SK-N-SH (cell line): ENCODE data around the gene MIPOL1. TPM values are rescaled to one million over a fixed set of nuclear protein-coding genes. Genes with fewer than 3 reads are reported as not detected.

ENCODE experiments used
- CTCF ChIA-PET: fragments of 300-600, 350-600 bp; formaldehyde crosslinking; extraction: SDS; loops from one replicate; lab custom pipeline; 2021; lab: Yijun Ruan, JAX
- POLR2A ChIA-PET: fragments of 350-600 bp; sonication (Branson Sonifier 250); formaldehyde crosslinking; extraction: SDS; loops from one replicate; lab custom pipeline; 2020; ENCODE audit warnings: antibody characterized with exemption, inconsistent platforms; lab: Yijun Ruan, JAX
- DNase-seq: peaks from one replicate; pipeline ENCODE4 v3.0.0; 2012
- H2AFZ ChIP-seq: fragments of 200-600 bp; sonication (generic); 2 replicates; pipeline ENCODE4 v1.8.1; 2016; ENCODE audit warnings: antibody characterized with exemption, mild to moderate bottlenecking, low read depth
- H3F3A ChIP-seq: fragments of 200-600 bp; sonication (generic); replicated peaks from 2 replicates; pipeline ENCODE3; 2016; ENCODE audit warnings: antibody characterized with exemption, mild to moderate bottlenecking; ENCODE audit not compliant: insufficient read depth
- H3K27ac ChIP-seq, 2 experiments: fragments of 200-500 bp in 1 of 2; fragments of 200-600 bp in 1 of 2; sonication (Bioruptor generic) in 1 of 2; sonication (generic), shearing (Covaris generic) in 1 of 2; 2 replicates each; pipeline versions ENCODE4 v1.5.1 to v1.6.1; 2014 to 2016; ENCODE audit warnings: low read depth in 2 of 2, inconsistent platforms in 1 of 2, low read length in 1 of 2, mild to moderate bottlenecking in 1 of 2, mixed read lengths in 1 of 2
- H3K27me3 ChIP-seq: fragments of 200-600 bp; sonication (generic), shearing (Covaris generic); 2 replicates; pipeline ENCODE4 v1.6.1; 2016; ENCODE audit warnings: mixed run types; ENCODE audit not compliant: insufficient read depth
- H3K36me3 ChIP-seq, 2 experiments: fragments of 200-500 bp in 1 of 2; fragments of 200-600 bp in 1 of 2; sonication (Bioruptor generic) in 1 of 2; sonication (generic) in 1 of 2; replicated peaks in 1 of 2; 2 replicates each; pipeline versions ENCODE3 to v1.5.1; 2014 to 2016; ENCODE audit warnings: low read length in 1 of 2, mild to moderate bottlenecking in 1 of 2; ENCODE audit not compliant: insufficient read depth in 2 of 2, control insufficient read depth in 1 of 2
- H3K4me1 ChIP-seq, 2 experiments: fragments of 200-500 bp in 1 of 2; fragments of 200-600 bp in 1 of 2; sonication (Bioruptor generic) in 1 of 2; sonication (generic), shearing (Covaris generic) in 1 of 2; 2 replicates each; pipeline versions ENCODE4 v1.5.1 to v1.6.1; 2014 to 2016; ENCODE audit warnings: low read depth in 1 of 2, low read length in 1 of 2, mixed run types in 1 of 2; ENCODE audit not compliant: insufficient read depth in 2 of 2, control insufficient read depth in 1 of 2
- H3K4me2 ChIP-seq: fragments of 200-600 bp; sonication (generic), shearing (Covaris generic); 2 replicates; pipeline ENCODE4 v1.6.1; 2017; ENCODE audit warnings: mixed run types
- H3K4me3 ChIP-seq, 2 experiments: fragments of 200-500 bp in 1 of 2; fragments of 200-600 bp in 1 of 2; sonication (Bioruptor generic) in 1 of 2; sonication (generic), shearing (Covaris generic) in 1 of 2; 2 replicates each; pipeline versions ENCODE4 v1.5.1 to v1.8.1; 2014 to 2016; ENCODE audit warnings: low read depth in 2 of 2, inconsistent platforms in 1 of 2, low read length in 1 of 2, mild to moderate bottlenecking in 1 of 2, mixed read lengths in 1 of 2, moderate library complexity in 1 of 2
- H3K79me2 ChIP-seq: fragments of 200-600 bp; sonication (generic); 2 replicates; pipeline ENCODE4 v1.8.1; 2017; ENCODE audit warnings: mild to moderate bottlenecking; ENCODE audit not compliant: insufficient read depth
- H3K9ac ChIP-seq: fragments of 200-600 bp; sonication (generic); 2 replicates; pipeline ENCODE4 v1.6.1; 2017; ENCODE audit warnings: mixed run types
- H3K9me2 ChIP-seq: fragments of 200-600 bp; sonication (generic); 2 replicates; pipeline ENCODE4 v1.6.1; 2017; ENCODE audit warnings: mixed run types
- H3K9me3 ChIP-seq: fragments of 200-600 bp; sonication (generic); 2 replicates; pipeline ENCODE4 v1.6.1; 2017; ENCODE audit warnings: mixed run types, mild to moderate bottlenecking, moderate library complexity
- H4K20me1 ChIP-seq: fragments of 200-600 bp; sonication (generic); 2 replicates; pipeline ENCODE4 v1.6.1; 2017; ENCODE audit warnings: mild to moderate bottlenecking, mixed run types; ENCODE audit not compliant: insufficient read depth
- CHD2 ChIP-seq: fragments of 150-350 bp; IDR thresholded peaks from 2 replicates; pipeline ENCODE4 v1.6.1; 2018; ENCODE audit warnings: low read length; ENCODE audit not compliant: partially characterized antibody
- ELF1 ChIP-seq: IDR thresholded peaks from 2 replicates; pipeline ENCODE4 v1.4.0; 2012
- EZH2phosphoT487 ChIP-seq: fragments of 200-600 bp; sonication (generic); IDR thresholded peaks from 2 replicates; pipeline ENCODE4 v1.6.1; 2017; ENCODE audit warnings: low read depth, mixed run types, mild to moderate bottlenecking, antibody characterized with exemption, moderate library complexity, borderline replicate concordance
- MAX ChIP-seq: IDR thresholded peaks from 2 replicates; pipeline ENCODE4 v1.4.0; 2012; ENCODE audit warnings: low read depth
- MEF2A ChIP-seq: IDR thresholded peaks from 2 replicates; pipeline ENCODE4 v1.4.0; 2012; ENCODE audit warnings: low read depth, borderline replicate concordance
- MXI1 ChIP-seq: IDR thresholded peaks from 2 replicates; pipeline ENCODE4 v1.6.1; 2012; ENCODE audit warnings: mild to moderate bottlenecking, low read depth, low read length, improper control_type of control experiment
- NRF1 ChIP-seq: IDR thresholded peaks from 2 replicates; pipeline ENCODE4 v1.6.1; 2012; ENCODE audit warnings: low read depth, mild to moderate bottlenecking, low read length
- POLR2AphosphoS5 ChIP-seq: IDR thresholded peaks from 2 replicates; pipeline ENCODE4 v1.6.1; 2012; ENCODE audit warnings: low read depth, low read length
- RCOR1 ChIP-seq: fragments of 150-350 bp; IDR thresholded peaks from 2 replicates; pipeline ENCODE4 v1.6.1; 2017; ENCODE audit warnings: antibody characterized with exemption, low read length
- RXRA ChIP-seq: IDR thresholded peaks from 2 replicates; pipeline ENCODE4 v1.4.0; 2012; ENCODE audit warnings: low read depth, mild to moderate bottlenecking, borderline replicate concordance
- SIN3A ChIP-seq: IDR thresholded peaks from 2 replicates; pipeline ENCODE4 v1.6.1; 2012; ENCODE audit warnings: low read depth, mild to moderate bottlenecking, low read length, moderate library complexity, borderline replicate concordance
- SMC3 ChIP-seq: IDR thresholded peaks from 2 replicates; pipeline ENCODE4 v1.6.1; 2012; ENCODE audit warnings: low read depth, low read length, improper control_type of control experiment
- TAF1 ChIP-seq: IDR thresholded peaks from 2 replicates; pipeline ENCODE4 v1.6.1; 2012; ENCODE audit warnings: low read depth, mild to moderate bottlenecking, low read length, moderate library complexity, borderline replicate concordance
- TCF12 ChIP-seq: IDR thresholded peaks from 2 replicates; pipeline ENCODE4 v1.4.0; 2012
- USF1 ChIP-seq: IDR thresholded peaks from 2 replicates; pipeline ENCODE4 v1.4.0; 2012; ENCODE audit warnings: low read depth, borderline replicate concordance
- USF2 ChIP-seq: fragments of 150-350 bp; IDR thresholded peaks from 2 replicates; pipeline ENCODE4 v1.6.1; 2017; ENCODE audit warnings: antibody characterized with exemption, low read length, low read depth, borderline replicate concordance
- YY1 ChIP-seq: IDR thresholded peaks from 2 replicates; pipeline ENCODE4 v1.4.0; 2012; ENCODE audit warnings: low read depth, mild to moderate bottlenecking
- ZBTB33 ChIP-seq: IDR thresholded peaks from 2 replicates; pipeline ENCODE4 v1.4.0; 2012; ENCODE audit warnings: low read depth, borderline replicate concordance
- WGBS: methylation state at CpG from one replicate; pipeline ENCODE4 v1.1.6; 2017; ENCODE audit warnings: low lambda C conversion rate; 5-methylcytosine and 5-hydroxymethylcytosine counted together
- polyA plus RNA-seq, 3 experiments: library from polyadenylated mRNA; depleted of rRNA; stranded (reverse); fragments of >200 nt; gene quantifications; 2 replicates each; pipeline ENCODE4 v1.2.3, GENCODE V29; 2012

MIPOL1 gene
- polyA plus RNA-seq, 1 of the 3 experiments (the other 2 are of a cell fraction), result 0.23 TPM

GRCh38 chr14:37403626-37404025, 205.9 kb downstream of the MIPOL1 start (continued):
- TF ChIP-seq ZBTB33, result no peak

GRCh38 chr14:37406095-37406494, 208.4 kb downstream of the MIPOL1 start:
- Histone ChIP-seq H3K4me1 (no peaks in the 10 kb centered on the region), H3K4me2 (no peak overlapping the region), H3K4me3 (no peak overlapping the region), H3K27me3 (no peaks in the 10 kb centered on the region), H3F3A (no peaks in the 10 kb centered on the region)
- no peak for DNase-seq
- CTCF ChIA-PET, result no interaction called here
- no peak for TF ChIP-seq USF2
- TF ChIP-seq, all 33 proteins: peak for 0
- Histone ChIP-seq H3K9me2 (no peaks in the 10 kb centered on the region), H2AFZ (no peak overlapping the region), H3K9me3 (no peaks in the 10 kb centered on the region), H3K27ac (no peak overlapping the region), H3K9ac (no peak overlapping the region), H3K36me3 (no peaks in the 10 kb centered on the region), H4K20me1 (no peaks in the 10 kb centered on the region), H3K79me2 (no peaks in the 10 kb centered on the region)
- WGBS, result 11% methylated on average over 2 of the region's 2 CpGs
- POLR2A ChIA-PET, result no interaction called here

- H3K9me3 ChIP-seq, result no peaks in the 10 kb centered on the region
- ChIA-PET CTCF (no interaction called here), POLR2A (no interaction called here)
- H3K9ac ChIP-seq, result no peak overlapping the region
- no peaks in the 10 kb centered on the region for H3K4me1 ChIP-seq
- H3K36me3 ChIP-seq, result no peaks in the 10 kb centered on the region
- no peak for DNase-seq
- no peak overlapping the region for H3K4me2 ChIP-seq
- H4K20me1 ChIP-seq, result no peaks in the 10 kb centered on the region
- H3F3A ChIP-seq, result no peaks in the 10 kb centered on the region
- H3K79me2 ChIP-seq, result no peaks in the 10 kb centered on the region
- H2AFZ ChIP-seq, result no peak overlapping the region
- TF ChIP-seq TCF12 (no peak), NRF1 (no peak), MAX (no peak), SIN3A (no peak), USF1 (no peak), YY1 (no peak), MXI1 (no peak), EZH2phosphoT487 (no peak), RXRA (no peak), POLR2AphosphoS5 (no peak), ELF1 (no peak), MEF2A (no peak), RCOR1 (no peak), CHD2 (no peak), SMC3 (no peak), TAF1 (no peak)
- H3K9me2 ChIP-seq, result no peaks in the 10 kb centered on the region
- 23% methylated on average over 3 of the region's 3 CpGs for WGBS
- H3K27ac ChIP-seq, result no peak overlapping the region
- no peak overlapping the region for H3K4me3 ChIP-seq
- H3K27me3 ChIP-seq, result no peaks in the 10 kb centered on the region
Measured at GRCh38 chr14:37411079-37411735, 213.5 kb downstream of the MIPOL1 start.
